ENCODE measurements around the gene MMRN2.
"Not testable (repeated sequence)": the region's sequence is repeated elsewhere in the genome, so short reads cannot be mapped to it uniquely, and the experiment has no call there.

MMRN2 gene

DNA sequence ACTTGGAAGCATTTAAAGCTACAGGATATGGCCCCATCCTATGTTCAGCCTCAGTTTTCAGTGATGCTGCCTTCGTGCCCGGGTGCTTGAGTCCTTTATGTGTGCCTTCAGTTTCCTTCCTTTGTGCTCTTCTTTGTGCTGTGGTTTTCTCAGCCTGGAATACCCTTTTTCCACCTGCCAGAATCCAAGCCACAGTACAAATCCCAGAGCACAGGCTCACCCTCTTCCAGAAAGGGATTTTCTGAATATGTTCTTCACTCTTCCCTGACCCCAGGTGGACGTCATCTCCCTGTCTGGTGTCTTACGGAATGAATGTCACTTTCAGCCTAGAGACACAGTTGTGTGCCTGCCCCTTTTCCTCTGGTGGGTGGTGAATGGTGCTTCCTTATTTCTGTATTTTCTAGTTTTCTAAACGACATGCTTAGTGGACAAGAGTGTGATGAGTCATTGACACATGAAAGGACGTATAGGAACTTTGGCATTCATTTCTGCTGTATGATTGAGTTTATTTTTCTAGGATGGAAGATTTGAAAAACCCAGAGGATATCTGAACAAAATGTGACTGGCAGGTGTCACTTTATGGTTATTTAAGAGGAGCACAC lies 42.5 kb upstream of the MMRN2 start:
- H4K8ac ChIP-seq (ENCODE audit: low read depth, low read length); H3K9ac ChIP-seq (ENCODE audit: low read depth, low read length, poor library complexity); H3K27me3 ChIP-seq (ENCODE audit: control insufficient read depth in 3 of 3, insufficient read depth in 3 of 3, low read depth in 1 of 3, low read length in 3 of 3); H2BK15ac ChIP-seq (ENCODE audit: low read length); H2BK12ac ChIP-seq (ENCODE audit: low read length); H3K4me2 ChIP-seq (ENCODE audit: insufficient read depth, low read length, poor library complexity, severe bottlenecking); H3K4ac ChIP-seq (ENCODE audit: low read length); H3K18ac ChIP-seq (ENCODE audit: low read length); H2AK5ac ChIP-seq (ENCODE audit: low read depth, low read length); H3K27ac ChIP-seq (replicated peaks; ENCODE audit: low read length); DNase-seq (ENCODE audit: low spot score); H3K36me3 ChIP-seq (replicated peaks in 1 of 2; ENCODE audit: control insufficient read depth in 2 of 2, insufficient read depth in 2 of 2, low read length in 2 of 2); H3K4me1 ChIP-seq (ENCODE audit: control insufficient read depth in 2 of 2, insufficient read depth in 1 of 2, low read depth in 1 of 2, low read length in 2 of 2); H3K9me3 ChIP-seq (replicated peaks in 1 of 2; ENCODE audit: control insufficient read depth in 2 of 2, insufficient read depth in 1 of 2, low read depth in 1 of 2, low read length in 2 of 2); H3K14ac ChIP-seq (ENCODE audit: low read length); H3K4me3 ChIP-seq (ENCODE audit: low read length in 2 of 2); H2BK120ac ChIP-seq (ENCODE audit: low read depth, low read length); H3K23ac ChIP-seq (ENCODE audit: low read depth, low read length, poor library complexity); H3K79me1 ChIP-seq (ENCODE audit: low read depth, low read length); H2BK5ac ChIP-seq (ENCODE audit: low read length); H4K91ac ChIP-seq (ENCODE audit: low read depth, low read length, poor library complexity): not testable (repeated sequence)
- no CpG with 5 or more reads among the region's 6 CpGs for WGBS, 2 donors (ENCODE audit: extremely low coverage in 2 of 2, insufficient read length in 2 of 2, insufficient replicate concordance in 1 of 2)
- H2AFZ ChIP-seq (ENCODE audit: low read length) = peak overlapping the region; percentile 34

- Histone ChIP-seq H3K79me1 (ENCODE audit: low read depth, low read length) (no peaks in the 10 kb centered on the region), H3K14ac (ENCODE audit: low read length) (no peak overlapping the region), H3K9ac (ENCODE audit: low read depth, low read length, poor library complexity) (no peak overlapping the region), H3K4me3 (ENCODE audit: low read length in 2 of 2) (no peak overlapping the region), H3K18ac (ENCODE audit: low read length) (no peak overlapping the region), H3K4me2 (ENCODE audit: insufficient read depth, low read length, poor library complexity, severe bottlenecking) (no peak overlapping the region), H4K8ac (ENCODE audit: low read depth, low read length) (no peak overlapping the region), H4K91ac (ENCODE audit: low read depth, low read length, poor library complexity) (no peak overlapping the region), H3K9me3 (replicated peaks in 1 of 2; ENCODE audit: control insufficient read depth in 2 of 2, insufficient read depth in 1 of 2, low read depth in 1 of 2, low read length in 2 of 2) (no peaks in the 10 kb centered on the region), H3K4ac (ENCODE audit: low read length) (no peak overlapping the region), H2BK15ac (ENCODE audit: low read length) (no peak overlapping the region), H3K23ac (ENCODE audit: low read depth, low read length, poor library complexity) (no peak overlapping the region), H3K27me3 (ENCODE audit: control insufficient read depth in 3 of 3, insufficient read depth in 3 of 3, low read depth in 1 of 3, low read length in 3 of 3) (no peaks in the 10 kb centered on the region), H3K4me1 (ENCODE audit: control insufficient read depth in 2 of 2, insufficient read depth in 1 of 2, low read depth in 1 of 2, low read length in 2 of 2) (no peaks in the 10 kb centered on the region), H2BK120ac (ENCODE audit: low read depth, low read length) (no peak overlapping the region), H2AK5ac (ENCODE audit: low read depth, low read length) (no peak overlapping the region), H2BK5ac (ENCODE audit: low read length) (no peak overlapping the region), H2AFZ (ENCODE audit: low read length) (no peak overlapping the region), H3K27ac (replicated peaks; ENCODE audit: low read length) (no peak overlapping the region), H3K36me3 (replicated peaks in 1 of 2; ENCODE audit: control insufficient read depth in 2 of 2, insufficient read depth in 2 of 2, low read length in 2 of 2) (no peaks in the 10 kb centered on the region), H2BK12ac (ENCODE audit: low read length) (no peak overlapping the region)
- DNase-seq (ENCODE audit: low spot score) = no peak
- WGBS, 2 donors (ENCODE audit: extremely low coverage in 2 of 2, insufficient read length in 2 of 2, insufficient replicate concordance in 1 of 2) = no CpG with 5 or more reads among the region's 2 CpGs
Measured at GRCh38 chr10:86992929-86993328, 35.5 kb upstream of the MMRN2 start.

GRCh38 chr10:86992456-86992855 lies 35.0 kb upstream of the MMRN2 start:
- no peak for DNase-seq (ENCODE audit: low spot score)
- H3K14ac ChIP-seq (ENCODE audit: low read length) = no peak overlapping the region
- no peak overlapping the region for H4K91ac ChIP-seq (ENCODE audit: low read depth, low read length, poor library complexity)
- H3K18ac ChIP-seq (ENCODE audit: low read length) = no peak overlapping the region
- no peaks in the 10 kb centered on the region for H3K36me3 ChIP-seq (replicated peaks in 1 of 2; ENCODE audit: control insufficient read depth in 2 of 2, insufficient read depth in 2 of 2, low read length in 2 of 2)
- no peak overlapping the region for H4K8ac ChIP-seq (ENCODE audit: low read depth, low read length)
- no peak overlapping the region for H2BK120ac ChIP-seq (ENCODE audit: low read depth, low read length)
- no peaks in the 10 kb centered on the region for H3K4me1 ChIP-seq (ENCODE audit: control insufficient read depth in 2 of 2, insufficient read depth in 1 of 2, low read depth in 1 of 2, low read length in 2 of 2)
- H3K27me3 ChIP-seq (ENCODE audit: control insufficient read depth in 3 of 3, insufficient read depth in 3 of 3, low read depth in 1 of 3, low read length in 3 of 3) = no peaks in the 10 kb centered on the region
- no peak overlapping the region for H3K23ac ChIP-seq (ENCODE audit: low read depth, low read length, poor library complexity)
- no peak overlapping the region for H2BK15ac ChIP-seq (ENCODE audit: low read length)
- H3K27ac ChIP-seq (replicated peaks; ENCODE audit: low read length) = no peak overlapping the region
- H2AFZ ChIP-seq (ENCODE audit: low read length) = no peak overlapping the region
- no peak overlapping the region for H3K4me3 ChIP-seq (ENCODE audit: low read length in 2 of 2)
- H2BK5ac ChIP-seq (ENCODE audit: low read length) = no peak overlapping the region
- no peak overlapping the region for H2BK12ac ChIP-seq (ENCODE audit: low read length)
- H3K4me2 ChIP-seq (ENCODE audit: insufficient read depth, low read length, poor library complexity, severe bottlenecking) = no peak overlapping the region
- no peaks in the 10 kb centered on the region for H3K9me3 ChIP-seq (replicated peaks in 1 of 2; ENCODE audit: control insufficient read depth in 2 of 2, insufficient read depth in 1 of 2, low read depth in 1 of 2, low read length in 2 of 2)
- no peak overlapping the region for H2AK5ac ChIP-seq (ENCODE audit: low read depth, low read length)
- no peaks in the 10 kb centered on the region for H3K79me1 ChIP-seq (ENCODE audit: low read depth, low read length)
- no peak overlapping the region for H3K9ac ChIP-seq (ENCODE audit: low read depth, low read length, poor library complexity)
- H3K4ac ChIP-seq (ENCODE audit: low read length) = no peak overlapping the region

DNA sequence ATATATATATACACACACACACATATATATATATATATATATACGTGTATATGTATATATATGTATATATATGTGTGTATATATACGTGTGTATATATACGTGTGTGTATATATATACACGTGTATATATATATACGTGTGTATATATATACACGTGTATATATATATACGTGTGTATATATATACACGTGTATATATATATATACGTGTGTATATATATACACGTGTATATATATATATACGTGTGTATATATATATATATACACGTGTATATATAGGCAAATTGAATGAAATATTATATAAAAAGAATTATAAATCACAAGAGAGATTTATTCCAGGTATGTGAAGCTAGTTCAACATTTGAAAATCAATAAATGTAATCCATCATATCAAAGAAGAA lies 33.9 kb upstream of the MMRN2 start:
- not testable (repeated sequence) for H3K36me3 ChIP-seq (replicated peaks in 1 of 2; ENCODE audit: control insufficient read depth in 2 of 2, insufficient read depth in 2 of 2, low read length in 2 of 2); H4K8ac ChIP-seq (ENCODE audit: low read depth, low read length); DNase-seq (ENCODE audit: low spot score); H3K9ac ChIP-seq (ENCODE audit: low read depth, low read length, poor library complexity); H2BK5ac ChIP-seq (ENCODE audit: low read length); H2AK5ac ChIP-seq (ENCODE audit: low read depth, low read length); H3K18ac ChIP-seq (ENCODE audit: low read length); H3K9me3 ChIP-seq (replicated peaks in 1 of 2; ENCODE audit: control insufficient read depth in 2 of 2, insufficient read depth in 1 of 2, low read depth in 1 of 2, low read length in 2 of 2); H2BK120ac ChIP-seq (ENCODE audit: low read depth, low read length); H3K14ac ChIP-seq (ENCODE audit: low read length); H3K4me2 ChIP-seq (ENCODE audit: insufficient read depth, low read length, poor library complexity, severe bottlenecking); H2BK15ac ChIP-seq (ENCODE audit: low read length); H2BK12ac ChIP-seq (ENCODE audit: low read length); H3K27ac ChIP-seq (replicated peaks; ENCODE audit: low read length); H2AFZ ChIP-seq (ENCODE audit: low read length); H3K23ac ChIP-seq (ENCODE audit: low read depth, low read length, poor library complexity); H4K91ac ChIP-seq (ENCODE audit: low read depth, low read length, poor library complexity); H3K79me1 ChIP-seq (ENCODE audit: low read depth, low read length); H3K27me3 ChIP-seq (ENCODE audit: control insufficient read depth in 3 of 3, insufficient read depth in 3 of 3, low read depth in 1 of 3, low read length in 3 of 3); H3K4me3 ChIP-seq (ENCODE audit: low read length in 2 of 2); H3K4ac ChIP-seq (ENCODE audit: low read length); H3K4me1 ChIP-seq (ENCODE audit: control insufficient read depth in 2 of 2, insufficient read depth in 1 of 2, low read depth in 1 of 2, low read length in 2 of 2)
- no CpG with 5 or more reads among the region's 12 CpGs for WGBS, 2 donors (ENCODE audit: extremely low coverage in 2 of 2, insufficient read length in 2 of 2, insufficient replicate concordance in 1 of 2)

All from neuronal stem cell (in vitro differentiated cells).